CD1c-positive myeloid dendritic cell (primary cell): ENCODE measurements around the gene SSBP2.

Source experiments
- DNase-seq: peaks from one replicate; pipeline ENCODE4 v3.0.0-alpha.2; 2016; ENCODE audit errors: extremely low spot score

SSBP2 gene

GRCh38 chr5:81767097-81767496 is 16.2 kb upstream of the SSBP2 start:
- no peak for DNase-seq

- DNase-seq, result no peak
These were observed 15.7 kb upstream of the SSBP2 start for GRCh38 chr5:81766611-81767010.

GRCh38 chr5:81763294-81763928 is 12.5 kb upstream of the SSBP2 start:
- no peak for DNase-seq

GRCh38 chr5:81762853-81763252 is 12.0 kb upstream of the SSBP2 start:
- DNase-seq, result no peak

- no peak for DNase-seq
These were observed 11.5 kb upstream of the SSBP2 start for GRCh38 chr5:81762401-81762800.

GRCh38 chr5:81761970-81762369 is 11.1 kb upstream of the SSBP2 start:
- DNase-seq, result no peak

GRCh38 chr5:81761270-81761669 is 10.4 kb upstream of the SSBP2 start:
- no peak for DNase-seq

GRCh38 chr5:81760521-81760920 is 9.6 kb upstream of the SSBP2 start:
- DNase-seq, result no peak

GRCh38 chr5:81759632-81760005 is 8.7 kb upstream of the SSBP2 start:
- DNase-seq, result no peak

GRCh38 chr5:81757404-81757803 is 6.5 kb upstream of the SSBP2 start:
- no peak for DNase-seq

- DNase-seq, result no peak
These were observed 5.1 kb upstream of the SSBP2 start for GRCh38 chr5:81756016-81756415.

- no peak for DNase-seq
These were observed 4.4 kb upstream of the SSBP2 start for GRCh38 chr5:81755320-81755719.

GRCh38 chr5:81754621-81755020 is 3.7 kb upstream of the SSBP2 start:
- no peak for DNase-seq

- no peak for DNase-seq
These were observed 2.5 kb upstream of the SSBP2 start for GRCh38 chr5:81753429-81753828.

GRCh38 chr5:81752644-81752963 is 1.7 kb upstream of the SSBP2 start:
- DNase-seq, result no peak

- DNase-seq, result no peak
These were observed 1.1 kb upstream of the SSBP2 start for GRCh38 chr5:81751836-81752643.

GRCh38 chr5:81750308-81751008 is 439 bp downstream of the SSBP2 start:
- DNase-seq, result peak; percentile 62

GRCh38 chr5:81749561-81750307 is 1.2 kb downstream of the SSBP2 start:
- peak; percentile 29 for DNase-seq

GRCh38 chr5:81749192-81749560 is 1.7 kb downstream of the SSBP2 start:
- no peak for DNase-seq

GRCh38 chr5:81748556-81748955 is 2.3 kb downstream of the SSBP2 start:
- no peak for DNase-seq

GRCh38 chr5:81747030-81747429 is 3.9 kb downstream of the SSBP2 start:
- DNase-seq, result no peak

GRCh38 chr5:81740758-81741157 is 10.1 kb downstream of the SSBP2 start:
- DNase-seq, result no peak
